ENCODE measurements around the gene MLPH. TPM values are rescaled to one million over a fixed set of nuclear protein-coding genes. Genes with fewer than 3 reads are reported as not detected.

The MLPH gene
- total RNA-seq, 2 donors from 2014 or later, result 0.75 to 1.0 TPM

DNA sequence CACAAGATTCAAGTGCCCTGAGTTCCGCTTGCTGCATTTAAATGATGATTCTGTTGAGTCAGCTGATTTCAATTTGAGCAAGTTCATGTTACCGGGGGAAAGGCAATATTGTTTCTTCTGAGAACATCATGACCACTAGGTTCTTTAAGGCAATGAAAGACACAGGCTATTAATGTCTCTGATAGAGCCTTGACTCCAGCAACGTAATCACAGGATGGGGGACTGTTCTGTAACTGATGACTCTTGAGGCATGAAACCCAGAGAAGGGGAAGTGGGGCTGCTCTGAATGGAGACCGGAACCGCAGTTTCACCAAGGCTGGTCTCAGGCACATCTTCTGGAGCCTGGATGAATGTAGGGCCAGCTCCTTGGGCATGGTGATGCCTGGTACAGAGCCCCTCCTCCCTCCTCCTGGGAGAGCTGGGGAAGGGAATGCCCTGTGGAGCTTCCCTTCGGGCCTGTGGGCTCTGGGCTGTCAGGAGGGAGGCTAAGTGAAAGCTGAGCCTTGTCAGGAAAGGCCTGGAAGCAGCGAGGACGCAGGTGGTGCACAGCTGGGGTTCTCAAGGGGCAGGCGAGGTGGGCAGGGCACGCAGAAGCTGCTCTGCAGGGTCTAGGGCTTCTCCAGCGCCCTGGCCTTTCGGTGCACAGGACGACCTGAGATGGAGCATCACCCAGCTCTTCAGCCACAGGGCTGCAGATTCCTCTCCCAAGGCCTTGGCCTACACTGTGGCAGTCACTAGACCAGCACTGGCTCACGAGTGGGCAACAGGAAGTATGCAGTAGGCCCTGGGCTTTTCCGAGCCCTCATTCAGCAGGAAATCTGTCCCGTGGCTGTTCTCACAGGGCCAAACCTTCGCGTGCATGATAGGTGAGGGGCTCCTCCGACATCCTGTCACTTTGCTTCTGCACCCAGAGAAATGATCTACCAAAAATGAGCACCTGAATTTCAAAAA lies 42.7 kb downstream of the MLPH start:
- peaks cover 3% of the 10 kb centered on the region for H3K27me3 Mint-ChIP-seq (ENCODE audit: insufficient read depth)
- TF ChIP-seq, protein P1, sequence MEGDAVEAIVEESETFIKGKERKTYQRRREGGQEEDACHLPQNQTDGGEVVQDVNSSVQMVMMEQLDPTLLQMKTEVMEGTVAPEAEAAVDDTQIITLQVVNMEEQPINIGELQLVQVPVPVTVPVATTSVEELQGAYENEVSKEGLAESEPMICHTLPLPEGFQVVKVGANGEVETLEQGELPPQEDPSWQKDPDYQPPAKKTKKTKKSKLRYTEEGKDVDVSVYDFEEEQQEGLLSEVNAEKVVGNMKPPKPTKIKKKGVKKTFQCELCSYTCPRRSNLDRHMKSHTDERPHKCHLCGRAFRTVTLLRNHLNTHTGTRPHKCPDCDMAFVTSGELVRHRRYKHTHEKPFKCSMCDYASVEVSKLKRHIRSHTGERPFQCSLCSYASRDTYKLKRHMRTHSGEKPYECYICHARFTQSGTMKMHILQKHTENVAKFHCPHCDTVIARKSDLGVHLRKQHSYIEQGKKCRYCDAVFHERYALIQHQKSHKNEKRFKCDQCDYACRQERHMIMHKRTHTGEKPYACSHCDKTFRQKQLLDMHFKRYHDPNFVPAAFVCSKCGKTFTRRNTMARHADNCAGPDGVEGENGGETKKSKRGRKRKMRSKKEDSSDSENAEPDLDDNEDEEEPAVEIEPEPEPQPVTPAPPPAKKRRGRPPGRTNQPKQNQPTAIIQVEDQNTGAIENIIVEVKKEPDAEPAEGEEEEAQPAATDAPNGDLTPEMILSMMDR (conservative IDR thresholded peaks at IDR 0.05), result no peak
- H3K36me3 Mint-ChIP-seq (ENCODE audit: low read depth), result no peaks in the 10 kb centered on the region

DNA sequence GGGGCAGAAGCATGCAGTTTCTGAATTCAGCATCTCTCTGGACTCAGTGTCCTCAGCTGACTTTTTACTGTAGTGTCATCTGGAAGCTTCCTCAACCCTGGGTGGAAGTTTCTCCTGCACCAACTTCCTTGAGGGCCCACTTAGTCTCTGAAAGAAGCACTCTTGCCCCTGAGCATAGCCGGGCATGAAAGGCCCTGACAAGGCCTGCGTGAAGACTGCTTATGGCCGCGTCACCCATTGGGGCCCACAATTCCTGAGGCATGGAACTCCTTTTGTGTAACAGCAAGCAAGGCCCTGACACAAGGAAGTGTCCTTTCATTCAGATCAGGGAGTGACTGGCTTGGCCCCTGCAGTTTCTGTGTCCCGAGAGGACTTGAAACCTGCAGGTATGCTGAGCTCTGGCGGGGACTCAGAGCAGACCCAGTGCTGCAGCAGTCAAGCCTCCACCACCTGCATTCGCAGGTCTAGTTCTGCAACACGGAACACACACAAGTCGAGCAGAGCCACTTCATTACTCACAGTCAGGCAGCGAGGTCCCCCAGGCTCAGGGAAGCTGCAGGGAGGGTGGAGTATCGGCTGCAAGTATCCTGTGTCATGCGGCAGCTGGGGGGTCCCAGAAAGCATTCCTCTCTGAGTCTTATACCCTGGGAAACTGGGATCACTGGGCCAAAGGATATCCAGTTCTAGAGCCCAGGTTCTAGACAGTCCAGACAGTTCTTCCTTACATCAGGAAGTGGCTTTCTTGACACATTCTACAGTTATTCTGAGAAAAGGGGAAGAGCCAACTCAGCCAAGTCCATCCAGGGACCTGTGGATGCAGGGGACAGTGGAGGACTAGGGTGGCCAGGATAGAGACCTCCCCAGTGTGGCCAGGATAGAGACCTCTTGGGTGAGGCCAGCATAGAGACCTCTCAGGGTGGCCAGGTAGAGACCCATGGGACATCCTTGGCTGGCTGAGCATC lies 43.7 kb downstream of the MLPH start:
- H3K36me3 Mint-ChIP-seq (ENCODE audit: low read depth), result no peaks in the 10 kb centered on the region

More for the DNA sequence above, 42.7 kb downstream of the MLPH start:
- H3K4me3 Mint-ChIP-seq, result no peak overlapping the region
- Histone ChIP-seq H3K27ac (ENCODE audit: low read depth, low read length) (no peak overlapping the region), H3K4me1 (ENCODE audit: control insufficient read depth, insufficient read depth, low read length) (no peaks in the 10 kb centered on the region), H3K36me3 (ENCODE audit: control insufficient read depth, insufficient read depth, low read length) (no peaks in the 10 kb centered on the region), H3K9me3 (ENCODE audit: control insufficient read depth, low read length) (no peaks in the 10 kb centered on the region), H3K27me3 (ENCODE audit: control insufficient read depth, insufficient read depth, low read length, poor library complexity, severe bottlenecking) (no peaks in the 10 kb centered on the region), H3K9ac (ENCODE audit: extremely low read depth, low read length, poor library complexity, severe bottlenecking) (no peak overlapping the region), H3K4me3 (ENCODE audit: low read length) (no peak overlapping the region)
- no peak overlapping the region for H3K27ac Mint-ChIP-seq
- no peaks in the 10 kb centered on the region for H3K9me3 Mint-ChIP-seq
- DNase-seq, result no peak
- WGBS, 2 experiments (ENCODE audit: insufficient coverage in 1 of 2, insufficient read length in 1 of 2), result 92 to 94% methylated on average over 16 to 19 of the region's 19 CpGs
- H3K4me1 Mint-ChIP-seq, result peaks cover 14% of the 10 kb centered on the region

DNA sequence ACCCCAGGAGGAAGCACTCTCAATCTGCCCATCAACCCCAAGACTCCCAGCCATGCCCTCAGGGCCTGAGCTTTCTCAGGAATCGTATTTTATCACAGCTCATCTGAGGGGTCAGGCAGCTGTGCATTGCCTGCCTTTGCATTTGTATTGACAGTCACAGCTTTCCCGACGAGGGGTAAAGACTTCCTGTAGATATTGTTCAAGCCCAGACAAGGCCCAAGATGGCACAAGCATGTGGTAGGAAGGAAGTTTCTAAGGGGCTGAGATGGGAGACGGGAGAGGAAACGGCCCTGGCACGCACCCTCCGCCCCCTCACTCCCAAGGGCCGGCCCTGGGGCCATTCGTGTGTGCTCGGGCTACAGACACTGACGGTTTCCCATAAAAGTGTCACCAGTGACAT lies 45.1 kb downstream of the MLPH start:
- Mint-ChIP-seq H3K27me3 (ENCODE audit: insufficient read depth) (peaks cover 3% of the 10 kb centered on the region), H3K9me3 (no peaks in the 10 kb centered on the region), H3K27ac (no peak overlapping the region), H3K4me3 (no peak overlapping the region), H3K4me1 (peaks cover 16% of the 10 kb centered on the region), H3K36me3 (ENCODE audit: low read depth) (no peaks in the 10 kb centered on the region)
- Histone ChIP-seq H3K4me1 (ENCODE audit: control insufficient read depth, insufficient read depth, low read length) (no peaks in the 10 kb centered on the region), H3K9me3 (ENCODE audit: control insufficient read depth, low read length) (no peaks in the 10 kb centered on the region), H3K27ac (ENCODE audit: low read depth, low read length) (peak overlapping the region; percentile 51), H3K36me3 (ENCODE audit: control insufficient read depth, insufficient read depth, low read length) (no peaks in the 10 kb centered on the region), H3K27me3 (ENCODE audit: control insufficient read depth, insufficient read depth, low read length, poor library complexity, severe bottlenecking) (no peaks in the 10 kb centered on the region), H3K9ac (ENCODE audit: extremely low read depth, low read length, poor library complexity, severe bottlenecking) (no peak overlapping the region), H3K4me3 (ENCODE audit: low read length) (no peak overlapping the region)
- TF ChIP-seq, protein P1 (conservative IDR thresholded peaks at IDR 0.05), result no peak
- WGBS, 2 experiments (ENCODE audit: insufficient coverage in 1 of 2, insufficient read length in 1 of 2), result 82% methylated on average over 10 to 11 of the region's 11 CpGs
- DNase-seq, result no peak

More for the DNA sequence above, 43.7 kb downstream of the MLPH start:
- Histone ChIP-seq H3K4me1 (ENCODE audit: control insufficient read depth, insufficient read depth, low read length) (no peaks in the 10 kb centered on the region), H3K4me3 (ENCODE audit: low read length) (no peak overlapping the region), H3K27me3 (ENCODE audit: control insufficient read depth, insufficient read depth, low read length, poor library complexity, severe bottlenecking) (no peaks in the 10 kb centered on the region), H3K9ac (ENCODE audit: extremely low read depth, low read length, poor library complexity, severe bottlenecking) (no peak overlapping the region), H3K9me3 (ENCODE audit: control insufficient read depth, low read length) (no peaks in the 10 kb centered on the region), H3K27ac (ENCODE audit: low read depth, low read length) (no peak overlapping the region), H3K36me3 (ENCODE audit: control insufficient read depth, insufficient read depth, low read length) (no peaks in the 10 kb centered on the region)
- 92 to 97% methylated on average over 12 of the region's 12 CpGs for WGBS, 2 experiments (ENCODE audit: insufficient coverage in 1 of 2, insufficient read length in 1 of 2)
- peaks cover 3% of the 10 kb centered on the region for H3K27me3 Mint-ChIP-seq (ENCODE audit: insufficient read depth)
- TF ChIP-seq, protein P1 (conservative IDR thresholded peaks at IDR 0.05), result no peak
- H3K27ac Mint-ChIP-seq, result no peak overlapping the region
- no peaks in the 10 kb centered on the region for H3K9me3 Mint-ChIP-seq
- DNase-seq, result no peak
- peaks cover 18% of the 10 kb centered on the region for H3K4me1 Mint-ChIP-seq
- no peak overlapping the region for H3K4me3 Mint-ChIP-seq

All from endodermal cell (in vitro differentiated cells).